Fibroblast of skin of left quadriceps (primary cell): ENCODE results near the gene PITPNC1.

Experiments used
- DNase-seq, 2 experiments: peaks; one replicate each; pipeline ENCODE4 v3.0.0-alpha.2; 2013; ENCODE audit warnings: low read depth in 2 of 2

PITPNC1 gene

GRCh38 chr17:67546578-67547527, 169.8 kb downstream of the PITPNC1 start:
- no peak for DNase-seq

GRCh38 chr17:67548693-67549092, 171.6 kb downstream of the PITPNC1 start:
- DNase-seq: no peak

GRCh38 chr17:67549820-67550219, 172.7 kb downstream of the PITPNC1 start:
- no peak for DNase-seq

GRCh38 chr17:67554634-67555033, 177.6 kb downstream of the PITPNC1 start:
- no peak for DNase-seq

GRCh38 chr17:67555855-67556254, 178.8 kb downstream of the PITPNC1 start:
- DNase-seq: no peak

- no peak for DNase-seq
These were observed 180.2 kb downstream of the PITPNC1 start for GRCh38 chr17:67557052-67557845.

GRCh38 chr17:67557921-67558320, 180.8 kb downstream of the PITPNC1 start:
- no peak for DNase-seq

- no peak for DNase-seq
These were observed 181.8 kb downstream of the PITPNC1 start for GRCh38 chr17:67558740-67559380.

GRCh38 chr17:67559381-67559966, 182.4 kb downstream of the PITPNC1 start:
- DNase-seq: no peak

GRCh38 chr17:67562005-67562404, 184.9 kb downstream of the PITPNC1 start:
- no peak for DNase-seq

GRCh38 chr17:67563692-67564228, 186.7 kb downstream of the PITPNC1 start:
- no peak for DNase-seq

- DNase-seq: no peak
These were observed 188.0 kb downstream of the PITPNC1 start for GRCh38 chr17:67565068-67565467.

GRCh38 chr17:67566656-67567055, 189.6 kb downstream of the PITPNC1 start:
- no peak for DNase-seq

GRCh38 chr17:67569015-67569451, 192.0 kb downstream of the PITPNC1 start:
- DNase-seq: no peak

GRCh38 chr17:67569873-67570272, 192.8 kb downstream of the PITPNC1 start:
- no peak for DNase-seq

GRCh38 chr17:67570797-67571196, 193.7 kb downstream of the PITPNC1 start:
- no peak for DNase-seq

- DNase-seq: no peak
These were observed 194.4 kb downstream of the PITPNC1 start for GRCh38 chr17:67571478-67571877.

- DNase-seq: no peak
These were observed 197.0 kb downstream of the PITPNC1 start for GRCh38 chr17:67573987-67574657.

- DNase-seq: no peak
These were observed 197.7 kb downstream of the PITPNC1 start for GRCh38 chr17:67574658-67575293.

GRCh38 chr17:67575325-67575724, 198.2 kb downstream of the PITPNC1 start:
- DNase-seq: no peak
